ENCODE measurements around the gene FAM90A26.
"Not testable (repeated sequence)": the region's sequence is repeated elsewhere in the genome, so short reads cannot be mapped to it uniquely, and the experiment has no call there.

DNA sequence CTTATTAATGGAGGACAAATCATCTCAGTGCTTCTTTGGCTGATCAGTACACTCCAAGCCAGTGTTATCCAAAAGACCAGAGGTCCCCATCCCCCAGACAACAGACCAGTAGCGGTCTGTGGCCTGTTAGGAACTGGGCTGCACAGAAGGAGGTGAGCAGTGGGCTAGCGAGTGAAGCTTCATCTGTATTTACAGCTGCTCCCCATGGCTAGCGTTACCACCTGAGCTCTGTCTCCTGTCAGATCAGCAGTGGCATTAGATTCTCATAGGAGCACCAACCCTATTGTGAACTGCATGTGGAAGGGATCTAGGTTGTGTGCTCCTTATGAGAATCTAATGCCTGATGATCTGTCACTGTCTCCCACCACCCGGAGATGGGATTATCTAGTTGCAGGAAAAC lies 37.4 kb upstream of the FAM90A26 start:
- TF ChIP-seq, protein P1, sequence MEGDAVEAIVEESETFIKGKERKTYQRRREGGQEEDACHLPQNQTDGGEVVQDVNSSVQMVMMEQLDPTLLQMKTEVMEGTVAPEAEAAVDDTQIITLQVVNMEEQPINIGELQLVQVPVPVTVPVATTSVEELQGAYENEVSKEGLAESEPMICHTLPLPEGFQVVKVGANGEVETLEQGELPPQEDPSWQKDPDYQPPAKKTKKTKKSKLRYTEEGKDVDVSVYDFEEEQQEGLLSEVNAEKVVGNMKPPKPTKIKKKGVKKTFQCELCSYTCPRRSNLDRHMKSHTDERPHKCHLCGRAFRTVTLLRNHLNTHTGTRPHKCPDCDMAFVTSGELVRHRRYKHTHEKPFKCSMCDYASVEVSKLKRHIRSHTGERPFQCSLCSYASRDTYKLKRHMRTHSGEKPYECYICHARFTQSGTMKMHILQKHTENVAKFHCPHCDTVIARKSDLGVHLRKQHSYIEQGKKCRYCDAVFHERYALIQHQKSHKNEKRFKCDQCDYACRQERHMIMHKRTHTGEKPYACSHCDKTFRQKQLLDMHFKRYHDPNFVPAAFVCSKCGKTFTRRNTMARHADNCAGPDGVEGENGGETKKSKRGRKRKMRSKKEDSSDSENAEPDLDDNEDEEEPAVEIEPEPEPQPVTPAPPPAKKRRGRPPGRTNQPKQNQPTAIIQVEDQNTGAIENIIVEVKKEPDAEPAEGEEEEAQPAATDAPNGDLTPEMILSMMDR (IDR thresholded peaks at IDR 0.05; ENCODE audit: low read length), result not testable (repeated sequence)
- not testable (repeated sequence) for TF ChIP-seq EZH2 (IDR thresholded peaks at IDR 0.05; ENCODE audit: borderline replicate concordance, low read length)

Measured in OCI-LY1 (cell line).